Measurements from ENCODE around the gene LMX1A.
A peak's percentile ranks its signal among the peaks of the same experiment; 100 is the strongest.

- TF ChIP-seq POLR2A (IDR thresholded peaks at IDR 0.05) (no peak), POLR2AphosphoS5 (IDR thresholded peaks at IDR 0.05) (no peak), CTCF (IDR thresholded peaks at IDR 0.05) (peak in 1 of 4 experiments; percentile 11), EP300 (IDR thresholded peaks at IDR 0.05) (no peak)
These were observed 19.7 kb upstream of the LMX1A start for GRCh38 chr1:165376041-165376810.

Measured in gastroesophageal sphincter (tissue), 3 donors.